Measurements from ENCODE around the gene ERG. TPM values are rescaled to one million over a fixed set of nuclear protein-coding genes. Genes with fewer than 3 reads are reported as not detected.

Gene ERG
- total RNA-seq, 1 experiment from 2014 or later: not detected

DNA sequence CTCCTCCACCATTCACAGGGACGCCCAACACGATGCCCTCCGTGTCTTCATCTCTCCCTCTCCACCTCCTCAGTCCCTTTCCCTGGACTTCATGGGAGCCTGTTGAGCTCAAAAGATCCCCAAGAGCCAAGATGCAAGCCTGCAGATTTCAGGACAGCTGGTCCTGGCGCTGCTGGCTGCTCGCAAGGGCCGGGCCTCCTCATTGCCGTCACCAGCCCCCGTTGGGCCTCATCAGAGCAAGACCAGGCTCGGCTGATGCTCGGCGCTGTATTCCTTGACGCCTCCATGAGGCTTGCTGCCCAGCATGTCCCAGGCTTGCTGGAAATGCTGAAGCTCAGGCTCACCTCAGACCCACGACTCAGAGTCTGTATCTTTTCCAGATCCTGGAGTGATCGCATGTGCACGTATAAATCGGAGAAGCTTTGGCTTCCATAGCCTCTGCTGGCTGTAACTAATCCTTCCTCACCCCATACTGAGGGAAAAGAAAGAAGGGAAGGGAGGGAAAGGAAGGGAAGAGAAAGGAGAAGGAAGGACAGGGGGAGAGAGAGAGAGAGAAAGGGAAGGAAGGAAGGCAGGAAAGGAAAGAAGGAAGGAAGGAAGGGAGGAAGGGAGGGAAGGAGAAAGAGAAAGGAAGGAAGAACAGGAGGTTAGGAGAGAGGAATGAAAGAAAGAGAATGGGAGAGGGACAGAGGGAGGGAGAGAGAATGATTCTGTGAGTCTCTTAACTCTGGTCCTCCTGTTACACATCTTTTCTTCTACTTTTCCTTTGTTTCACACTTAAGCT, 146.9 kb downstream of the ERG start:
- Mint-ChIP-seq H3K9me3 (ENCODE audit: unreplicated experiment) (no peaks in the 10 kb centered on the region), H3K27ac (ENCODE audit: unreplicated experiment) (no peak overlapping the region), H3K36me3 (ENCODE audit: insufficient read depth, unreplicated experiment) (no peaks in the 10 kb centered on the region), H3K4me3 (ENCODE audit: unreplicated experiment) (no peak overlapping the region), H3K27me3 (ENCODE audit: insufficient read depth, unreplicated experiment) (peaks cover 12% of the 10 kb centered on the region), H3K4me1 (ENCODE audit: low read depth, unreplicated experiment) (no peaks in the 10 kb centered on the region)
- CTCF ChIA-PET: no interaction called here
- no peaks in the 10 kb centered on the region for H3K9me3 ChIP-seq
- no peaks in the 10 kb centered on the region for H3K4me1 ChIP-seq
- H3K4me3 ChIP-seq (ENCODE audit: low read depth, low read length): no peak overlapping the region
- intact Hi-C loops (cut with micrococcal nuclease; ENCODE audit: unreplicated experiment): no loop called here
- TF ChIP-seq, protein P1, sequence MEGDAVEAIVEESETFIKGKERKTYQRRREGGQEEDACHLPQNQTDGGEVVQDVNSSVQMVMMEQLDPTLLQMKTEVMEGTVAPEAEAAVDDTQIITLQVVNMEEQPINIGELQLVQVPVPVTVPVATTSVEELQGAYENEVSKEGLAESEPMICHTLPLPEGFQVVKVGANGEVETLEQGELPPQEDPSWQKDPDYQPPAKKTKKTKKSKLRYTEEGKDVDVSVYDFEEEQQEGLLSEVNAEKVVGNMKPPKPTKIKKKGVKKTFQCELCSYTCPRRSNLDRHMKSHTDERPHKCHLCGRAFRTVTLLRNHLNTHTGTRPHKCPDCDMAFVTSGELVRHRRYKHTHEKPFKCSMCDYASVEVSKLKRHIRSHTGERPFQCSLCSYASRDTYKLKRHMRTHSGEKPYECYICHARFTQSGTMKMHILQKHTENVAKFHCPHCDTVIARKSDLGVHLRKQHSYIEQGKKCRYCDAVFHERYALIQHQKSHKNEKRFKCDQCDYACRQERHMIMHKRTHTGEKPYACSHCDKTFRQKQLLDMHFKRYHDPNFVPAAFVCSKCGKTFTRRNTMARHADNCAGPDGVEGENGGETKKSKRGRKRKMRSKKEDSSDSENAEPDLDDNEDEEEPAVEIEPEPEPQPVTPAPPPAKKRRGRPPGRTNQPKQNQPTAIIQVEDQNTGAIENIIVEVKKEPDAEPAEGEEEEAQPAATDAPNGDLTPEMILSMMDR (IDR thresholded peaks at IDR 0.05; ENCODE audit: insufficient read depth in 1 of 2, low read depth in 1 of 2, low read length in 1 of 2, severe bottlenecking in 1 of 2, unreplicated experiment in 1 of 2): no peak
- no peak for DNase-seq
- no peaks in the 10 kb centered on the region for H3K36me3 ChIP-seq (ENCODE audit: control insufficient read depth, insufficient read depth, low read length)
- BruUV-seq (replicated peaks): no TSS peak
- H3K27me3 ChIP-seq (replicated peaks; ENCODE audit: control insufficient read depth, insufficient read depth, low read length): no peaks in the 10 kb centered on the region
- POLR2A ChIA-PET: no interaction called here

DNA sequence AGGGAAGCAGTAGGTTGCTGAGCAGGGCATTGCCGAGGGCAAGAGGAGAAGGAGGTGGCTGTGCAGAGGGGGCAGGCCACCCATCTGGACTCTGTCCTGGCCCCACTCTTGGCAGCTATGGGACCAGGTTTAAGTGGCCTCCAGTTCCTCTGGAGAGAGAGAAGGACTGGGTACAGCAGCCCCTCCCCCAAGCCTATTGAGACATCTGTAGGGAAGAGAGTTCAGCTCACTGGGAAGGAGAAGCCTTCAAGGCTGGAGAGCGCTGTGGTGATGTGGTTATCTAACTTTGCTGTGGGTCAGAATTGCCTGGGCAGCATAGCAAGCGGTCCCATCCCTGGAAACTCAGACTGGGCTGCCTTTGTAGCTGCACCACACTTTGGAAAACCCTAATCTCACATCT, 147.6 kb downstream of the ERG start:
- CTCF ChIA-PET: no interaction called here
- H3K36me3 ChIP-seq (ENCODE audit: control insufficient read depth, insufficient read depth, low read length): no peaks in the 10 kb centered on the region
- Mint-ChIP-seq H3K4me1 (ENCODE audit: low read depth, unreplicated experiment) (no peaks in the 10 kb centered on the region), H3K4me3 (ENCODE audit: unreplicated experiment) (no peak overlapping the region), H3K27ac (ENCODE audit: unreplicated experiment) (no peak overlapping the region), H3K9me3 (ENCODE audit: unreplicated experiment) (no peaks in the 10 kb centered on the region), H3K27me3 (ENCODE audit: insufficient read depth, unreplicated experiment) (peaks cover 15% of the 10 kb centered on the region), H3K36me3 (ENCODE audit: insufficient read depth, unreplicated experiment) (no peaks in the 10 kb centered on the region)
- no peaks in the 10 kb centered on the region for H3K27me3 ChIP-seq (replicated peaks; ENCODE audit: control insufficient read depth, insufficient read depth, low read length)
- DNase-seq: no peak
- intact Hi-C loops (cut with micrococcal nuclease; ENCODE audit: unreplicated experiment): no loop called here
- no peak overlapping the region for H3K4me3 ChIP-seq (ENCODE audit: low read depth, low read length)
- no peaks in the 10 kb centered on the region for H3K9me3 ChIP-seq
- TF ChIP-seq, protein P1 (IDR thresholded peaks at IDR 0.05; ENCODE audit: insufficient read depth in 1 of 2, low read depth in 1 of 2, low read length in 1 of 2, severe bottlenecking in 1 of 2, unreplicated experiment in 1 of 2): no peak
- POLR2A ChIA-PET: no interaction called here
- H3K4me1 ChIP-seq: no peaks in the 10 kb centered on the region
- BruUV-seq (replicated peaks): no TSS peak

DNA sequence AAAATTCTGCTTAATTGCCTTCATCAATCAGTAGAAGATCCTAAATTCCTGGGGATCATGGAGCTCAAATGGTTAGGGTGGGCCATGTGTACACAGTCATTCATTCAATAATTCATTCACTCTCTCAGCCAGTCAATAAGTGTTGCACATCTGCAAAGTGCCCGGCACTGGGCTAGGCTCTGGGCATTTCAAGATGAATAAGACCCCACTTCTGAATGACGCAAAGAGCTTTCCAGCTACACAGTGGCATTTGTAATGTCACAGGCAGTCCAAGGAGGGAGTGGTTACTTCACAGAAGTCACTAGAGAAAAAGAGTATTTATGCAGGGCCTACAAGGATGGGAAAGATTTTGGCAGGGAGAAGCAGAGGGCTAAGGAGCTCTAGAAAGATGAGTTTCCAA, 148.3 kb downstream of the ERG start:
- H3K36me3 Mint-ChIP-seq (ENCODE audit: insufficient read depth, unreplicated experiment): no peaks in the 10 kb centered on the region
- H3K4me3 Mint-ChIP-seq (ENCODE audit: unreplicated experiment): no peak overlapping the region
- ChIA-PET POLR2A (no interaction called here), CTCF (no interaction called here)
- Histone ChIP-seq H3K36me3 (ENCODE audit: control insufficient read depth, insufficient read depth, low read length) (no peaks in the 10 kb centered on the region), H3K4me3 (ENCODE audit: low read depth, low read length) (no peak overlapping the region), H3K9me3 (no peaks in the 10 kb centered on the region), H3K4me1 (no peaks in the 10 kb centered on the region), H3K27me3 (replicated peaks; ENCODE audit: control insufficient read depth, insufficient read depth, low read length) (no peaks in the 10 kb centered on the region)
- no peaks in the 10 kb centered on the region for H3K9me3 Mint-ChIP-seq (ENCODE audit: unreplicated experiment)
- no peak for DNase-seq
- no TSS peak for BruUV-seq (replicated peaks)
- TF ChIP-seq, protein P1 (IDR thresholded peaks at IDR 0.05; ENCODE audit: insufficient read depth in 1 of 2, low read depth in 1 of 2, low read length in 1 of 2, severe bottlenecking in 1 of 2, unreplicated experiment in 1 of 2): no peak
- no peaks in the 10 kb centered on the region for H3K4me1 Mint-ChIP-seq (ENCODE audit: low read depth, unreplicated experiment)
- peaks cover 15% of the 10 kb centered on the region for H3K27me3 Mint-ChIP-seq (ENCODE audit: insufficient read depth, unreplicated experiment)
- H3K27ac Mint-ChIP-seq (ENCODE audit: unreplicated experiment): no peak overlapping the region
- intact Hi-C loops (cut with micrococcal nuclease; ENCODE audit: unreplicated experiment): no loop called here
